Ureter (tissue), 1 donor: ENCODE results near the gene ZNF20. TPM values are rescaled to one million over a fixed set of nuclear protein-coding genes. Genes with fewer than 3 reads are reported as not detected.
A peak's percentile ranks its signal among the peaks of the same experiment; 100 is the strongest.

Source experiments
- DNase-seq: peaks from one replicate; pipeline ENCODE4 v3.0.0-alpha.2; 2020; ENCODE audit warnings: low spot score
- total RNA-seq: library from RNA; stranded (reverse); gene quantifications from one replicate; pipeline ENCODE4 v1.2.4, GENCODE V29; 2023
- donor health status: DM: yes; HTN: yes; CAD: no.

ZNF20 gene
- 2.6 TPM for total RNA-seq

- peak; percentile 98 for DNase-seq
Measured at GRCh38 chr19:12139885-12140544, at the start of gene ZNF20. TSS of gene ZNF20 (minus strand) at chr19:12140350. CDS start at chr19:12140182, 168 bp downstream.

GRCh38 chr19:12187625-12188024 is 47.5 kb upstream of the ZNF20 start:
- no peak for DNase-seq

GRCh38 chr19:12180377-12180776 is 40.2 kb upstream of the ZNF20 start:
- DNase-seq: no peak

- DNase-seq: no peak
Measured at GRCh38 chr19:12166626-12167025, 26.5 kb upstream of the ZNF20 start.

GRCh38 chr19:12163826-12164225 is 23.7 kb upstream of the ZNF20 start:
- no peak for DNase-seq

GRCh38 chr19:12162882-12163806 is 23.0 kb upstream of the ZNF20 start, which contains the start of gene ZNF136:
TSS of gene ZNF136 (plus strand) at chr19:12163096. CDS start at chr19:12163204, 108 bp downstream.
- peak; percentile 96 for DNase-seq

- no peak for DNase-seq
Measured at GRCh38 chr19:12162513-12162881, 22.3 kb upstream of the ZNF20 start.

GRCh38 chr19:12159773-12160414 is 19.7 kb upstream of the ZNF20 start:
- DNase-seq: no peak

GRCh38 chr19:12156223-12157058 is 16.3 kb upstream of the ZNF20 start, which contains the start of gene ZNF625:
TSS of gene ZNF625 (minus strand) at chr19:12156734. CDS start at chr19:12156558, 176 bp downstream.
- peak; percentile 89 for DNase-seq

- DNase-seq: no peak
Measured at GRCh38 chr19:12155324-12155860, 15.2 kb upstream of the ZNF20 start.

GRCh38 chr19:12145348-12145747 is 5.2 kb upstream of the ZNF20 start:
- no peak for DNase-seq

GRCh38 chr19:12141405-12141736 is 1.2 kb upstream of the ZNF20 start:
- DNase-seq: no peak

- DNase-seq: peak; percentile 92
Measured at GRCh38 chr19:12140545-12141404, 625 bp upstream of the ZNF20 start.

- no peak for DNase-seq
Measured at GRCh38 chr19:12139269-12139668, 881 bp downstream of the ZNF20 start.

GRCh38 chr19:12137221-12137940 is 2.8 kb downstream of the ZNF20 start:
- DNase-seq: no peak

- no peak for DNase-seq
Measured at GRCh38 chr19:12133069-12133468, 7.1 kb downstream of the ZNF20 start.

GRCh38 chr19:12126707-12127106 is 13.4 kb downstream of the ZNF20 start:
- DNase-seq: no peak

GRCh38 chr19:12117201-12117970 is 22.8 kb downstream of the ZNF20 start:
- no peak for DNase-seq

- DNase-seq: no peak
Measured at GRCh38 chr19:12113121-12113520, 27.0 kb downstream of the ZNF20 start.
